CD4-positive, CD25-positive, alpha-beta regulatory T cell (primary cell): Measurements from ENCODE around the gene FAM174C. TPM values are rescaled to one million over a fixed set of nuclear protein-coding genes. Genes with fewer than 3 reads are reported as not detected.

Source experiments
- ATAC-seq, 2 donors: fragments of 150-1000 bp; cut with Tn5 transposase; one replicate each; pipeline ENCODE4 v1.10.0; 2021; ENCODE audit warnings: low read depth in 2 of 2, moderate number of reproducible peaks in 2 of 2, moderate library complexity in 1 of 2
- DNase-seq, 3 donors: peaks; one replicate each; pipeline versions ENCODE4 v3.0.0 to v3.0.0-alpha.2; 2012 to 2022; ENCODE audit warnings: mixed read lengths in 1 of 3
- H3K27ac ChIP-seq: one replicate; pipeline ENCODE4 v1.7.0; 2013; ENCODE audit warnings: mild to moderate bottlenecking, low read length; ENCODE audit not compliant: insufficient read depth, poor library complexity, severe bottlenecking
- H3K27me3 ChIP-seq: one replicate; pipeline ENCODE4 v1.7.0; 2013; ENCODE audit warnings: low read length; ENCODE audit not compliant: control insufficient read depth, insufficient read depth
- H3K36me3 ChIP-seq: one replicate; pipeline ENCODE4 v1.7.0; 2013; ENCODE audit warnings: mild to moderate bottlenecking, low read length, moderate library complexity; ENCODE audit not compliant: control insufficient read depth, insufficient read depth
- H3K4me1 ChIP-seq: 2 replicates; pipeline ENCODE4 v1.7.0; 2013; ENCODE audit warnings: mild to moderate bottlenecking, low read length; ENCODE audit not compliant: insufficient read depth, control insufficient read depth, poor library complexity, severe bottlenecking
- H3K4me3 ChIP-seq: one replicate; pipeline ENCODE4 v1.7.0; 2013; ENCODE audit warnings: low read depth, mild to moderate bottlenecking, low read length, moderate library complexity
- H3K9me3 ChIP-seq, 2 experiments: 1 replicate in 1 of 2; 2 replicates in 1 of 2; pipeline ENCODE4 v1.7.0; 2013; ENCODE audit warnings: low read length in 2 of 2, mild to moderate bottlenecking in 1 of 2, moderate library complexity in 1 of 2; ENCODE audit not compliant: control insufficient read depth in 2 of 2
- H3K27ac Mint-ChIP-seq, 3 donors: one replicate each; pipeline ENCODE4 v1.8.0; 2020 to 2022; ENCODE audit warnings: mild to moderate bottlenecking in 3 of 3, mixed read lengths in 3 of 3, moderate library complexity in 2 of 3
- H3K27me3 Mint-ChIP-seq: one replicate; pipeline ENCODE4 v1.8.0; 2022; ENCODE audit warnings: mild to moderate bottlenecking, mixed read lengths
- H3K36me3 Mint-ChIP-seq: one replicate; pipeline ENCODE4 v1.8.0; 2020; ENCODE audit warnings: mixed read lengths
- H3K4me1 Mint-ChIP-seq, 4 donors: one replicate each; pipeline ENCODE4 v1.8.0; 2020 to 2022; ENCODE audit warnings: mixed read lengths in 4 of 4, mild to moderate bottlenecking in 1 of 4
- H3K4me3 Mint-ChIP-seq, 4 donors: one replicate each; pipeline ENCODE4 v1.8.0; 2020 to 2022; ENCODE audit warnings: mild to moderate bottlenecking in 4 of 4, mixed read lengths in 4 of 4, moderate library complexity in 3 of 4
- H3K9me3 Mint-ChIP-seq, 7 donors: one replicate each; pipeline ENCODE4 v1.8.0; 2020 to 2022; ENCODE audit warnings: mixed read lengths in 7 of 7, mild to moderate bottlenecking in 3 of 7, moderate library complexity in 2 of 7
- polyA plus RNA-seq, 4 donors: library from polyadenylated mRNA; unstranded; fragments of 300-500 nt; fragmentation: Illumina TruSeq; gene quantifications; one replicate each; pipeline ENCODE4 v1.2.3, GENCODE V29; 2021
- total RNA-seq: library from RNA; stranded (reverse); gene quantifications from one replicate; pipeline ENCODE4 v1.2.3, GENCODE V29; 2022

FAM174C gene
- total and polyA plus RNA-seq, 5 donors from 2014 or later, result 44.2 to 91.3 (median 87.4) TPM

- H3K27ac Mint-ChIP-seq, result peak overlapping the region; percentile 97 to 99 (median 98)
- Histone ChIP-seq H3K36me3 (peaks cover 35% of the 10 kb centered on the region), H3K27ac (peak overlapping the region; percentile 100), H3K9me3 (no peaks in the 10 kb centered on the region), H3K4me3 (peak overlapping the region; percentile 57), H3K4me1 (peaks cover 77% of the 10 kb centered on the region), H3K27me3 (no peaks in the 10 kb centered on the region)
- no peaks in the 10 kb centered on the region for H3K36me3 Mint-ChIP-seq
- peaks cover 0 to 65% (median 23%) of the 10 kb centered on the region in 4 donors for H3K4me1 Mint-ChIP-seq
- H3K27me3 Mint-ChIP-seq, result peaks cover 16% of the 10 kb centered on the region
- DNase-seq (no peak), ATAC-seq (peak in 1 of 2 donors; percentile 3)
- H3K4me3 Mint-ChIP-seq, result peak overlapping the region; percentile 85 to 96 (median 92)
- peaks cover 0 to 2% (median 0%) of the 10 kb centered on the region in 7 donors for H3K9me3 Mint-ChIP-seq
Observed at GRCh38 chr19:1258707-1259205, 16.6 kb upstream of the FAM174C start.

- Histone ChIP-seq H3K27ac (peak overlapping the region; percentile 100), H3K36me3 (peaks cover 31% of the 10 kb centered on the region), H3K4me1 (peaks cover 71% of the 10 kb centered on the region), H3K9me3 (no peaks in the 10 kb centered on the region), H3K27me3 (no peaks in the 10 kb centered on the region), H3K4me3 (peak overlapping the region; percentile 57)
- ATAC-seq, result peak; percentile 41
- DNase-seq, result peak; percentile 67 to 90 (median 84)
- H3K4me1 Mint-ChIP-seq, result peaks cover 0 to 65% (median 23%) of the 10 kb centered on the region in 4 donors
- H3K27ac Mint-ChIP-seq, result peak overlapping the region; percentile 97 to 99 (median 98)
- H3K9me3 Mint-ChIP-seq, result peaks cover 0 to 2% (median 0%) of the 10 kb centered on the region in 7 donors
- H3K4me3 Mint-ChIP-seq, result peak overlapping the region; percentile 85 to 96 (median 92)
- H3K27me3 Mint-ChIP-seq, result peaks cover 16% of the 10 kb centered on the region
- H3K36me3 Mint-ChIP-seq, result no peaks in the 10 kb centered on the region
Observed at GRCh38 chr19:1259206-1259875, 16.0 kb upstream of the FAM174C start.

GRCh38 chr19:1259876-1260748, 15.2 kb upstream of the FAM174C start:
- peak; percentile 51 to 69 (median 52) for DNase-seq
- Histone ChIP-seq H3K27me3 (no peaks in the 10 kb centered on the region), H3K9me3 (no peaks in the 10 kb centered on the region), H3K4me1 (peaks cover 64% of the 10 kb centered on the region), H3K4me3 (peak overlapping the region; percentile 57), H3K27ac (peak overlapping the region; percentile 100), H3K36me3 (peaks cover 24% of the 10 kb centered on the region)
- Mint-ChIP-seq H3K9me3 (peaks cover 0 to 2% (median 0%) of the 10 kb centered on the region in 7 donors), H3K27me3 (peaks cover 16% of the 10 kb centered on the region), H3K4me1 (peaks cover 0 to 63% (median 23%) of the 10 kb centered on the region in 4 donors), H3K4me3 (peak overlapping the region; percentile 87 to 96 (median 93)), H3K36me3 (no peaks in the 10 kb centered on the region), H3K27ac (peak overlapping the region; percentile 97 to 99 (median 98))
- ATAC-seq, result peak; percentile 2 to 4

- DNase-seq (peak; percentile 96 to 97 (median 96)), ATAC-seq (peak; percentile 87 to 88)
- peak overlapping the region; percentile 100 for H3K27ac ChIP-seq
- peaks cover 16% of the 10 kb centered on the region for H3K27me3 Mint-ChIP-seq
- H3K4me1 Mint-ChIP-seq, result peaks cover 0 to 68% (median 23%) of the 10 kb centered on the region in 4 donors
- H3K9me3 ChIP-seq, result no peaks in the 10 kb centered on the region
- no peaks in the 10 kb centered on the region for H3K27me3 ChIP-seq
- peaks cover 0 to 2% (median 0%) of the 10 kb centered on the region in 7 donors for H3K9me3 Mint-ChIP-seq
- peaks cover 15% of the 10 kb centered on the region for H3K36me3 ChIP-seq
- H3K4me1 ChIP-seq, result peaks cover 63% of the 10 kb centered on the region
- no peaks in the 10 kb centered on the region for H3K36me3 Mint-ChIP-seq
- H3K4me3 ChIP-seq, result peak overlapping the region; percentile 64
- H3K27ac Mint-ChIP-seq, result peak overlapping the region; percentile 92 to 96 (median 96)
- peak overlapping the region; percentile 87 to 96 (median 93) for H3K4me3 Mint-ChIP-seq
Observed at GRCh38 chr19:1260749-1261537, 14.4 kb upstream of the FAM174C start.

GRCh38 chr19:1261538-1261797, 13.9 kb upstream of the FAM174C start:
- H3K27me3 Mint-ChIP-seq, result peaks cover 16% of the 10 kb centered on the region
- peaks cover 0 to 2% (median 0%) of the 10 kb centered on the region in 7 donors for H3K9me3 Mint-ChIP-seq
- peak overlapping the region; percentile 92 to 96 (median 96) for H3K27ac Mint-ChIP-seq
- H3K9me3 ChIP-seq, result no peaks in the 10 kb centered on the region
- H3K4me3 ChIP-seq, result peak overlapping the region; percentile 64
- H3K4me1 Mint-ChIP-seq, result peaks cover 0 to 68% (median 23%) of the 10 kb centered on the region in 4 donors
- DNase-seq, result no peak
- peaks cover 13% of the 10 kb centered on the region for H3K36me3 ChIP-seq
- no peaks in the 10 kb centered on the region for H3K36me3 Mint-ChIP-seq
- H3K4me3 Mint-ChIP-seq, result peak overlapping the region; percentile 87 to 96 (median 93)
- peaks cover 67% of the 10 kb centered on the region for H3K4me1 ChIP-seq
- no peak for ATAC-seq
- H3K27ac ChIP-seq, result peak overlapping the region; percentile 100
- no peaks in the 10 kb centered on the region for H3K27me3 ChIP-seq

- Mint-ChIP-seq H3K4me3 (peak overlapping the region; percentile 87 to 96 (median 93)), H3K9me3 (peaks cover 0 to 2% (median 0%) of the 10 kb centered on the region in 7 donors), H3K27ac (peak overlapping the region; percentile 92 to 96 (median 96)), H3K36me3 (no peaks in the 10 kb centered on the region), H3K4me1 (peaks cover 0 to 65% (median 23%) of the 10 kb centered on the region in 4 donors), H3K27me3 (peaks cover 16% of the 10 kb centered on the region)
- Histone ChIP-seq H3K27me3 (no peaks in the 10 kb centered on the region), H3K4me3 (peak overlapping the region; percentile 64), H3K9me3 (no peaks in the 10 kb centered on the region), H3K4me1 (peaks cover 70% of the 10 kb centered on the region), H3K27ac (peak overlapping the region; percentile 100), H3K36me3 (peaks cover 8% of the 10 kb centered on the region)
- ATAC-seq (no peak), DNase-seq (peak in 2 of 3 donors; percentile 43 to 49)
Observed at GRCh38 chr19:1261798-1262622, 13.3 kb upstream of the FAM174C start.
